Femur (tissue), 1 donor: ENCODE results near the gene DDAH1.
"Not testable (repeated sequence)": the region's sequence is repeated elsewhere in the genome, so short reads cannot be mapped to it uniquely, and the experiment has no call there.

Source experiments
- DNase-seq: peaks from one replicate; pipeline ENCODE4 v3.0.0-alpha.2; 2017

DDAH1 gene

DNA sequence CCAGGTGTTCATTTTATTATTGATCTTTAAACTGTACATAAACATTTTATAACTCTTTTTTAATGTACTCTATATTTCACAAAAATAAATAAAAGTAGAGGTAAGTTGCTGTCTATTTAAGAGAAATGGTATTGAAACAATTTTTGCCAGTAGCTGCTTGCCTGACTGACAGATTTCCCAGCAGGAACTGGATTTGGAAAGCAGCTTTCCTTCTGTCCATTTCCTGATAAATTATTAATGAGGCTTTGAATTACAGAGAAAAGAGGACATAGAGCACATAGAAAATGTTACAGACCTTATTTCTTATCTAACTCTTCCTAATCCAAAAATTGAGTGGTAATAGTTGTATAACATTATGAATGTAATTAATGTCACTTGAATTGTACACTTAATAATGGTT, 108.8 kb downstream of the DDAH1 start:
- no peak for DNase-seq

GRCh38 chr1:85352055-85352454, 112.9 kb downstream of the DDAH1 start:
- no peak for DNase-seq

GRCh38 chr1:85351202-85351828, 113.6 kb downstream of the DDAH1 start:
- no peak for DNase-seq

DNA sequence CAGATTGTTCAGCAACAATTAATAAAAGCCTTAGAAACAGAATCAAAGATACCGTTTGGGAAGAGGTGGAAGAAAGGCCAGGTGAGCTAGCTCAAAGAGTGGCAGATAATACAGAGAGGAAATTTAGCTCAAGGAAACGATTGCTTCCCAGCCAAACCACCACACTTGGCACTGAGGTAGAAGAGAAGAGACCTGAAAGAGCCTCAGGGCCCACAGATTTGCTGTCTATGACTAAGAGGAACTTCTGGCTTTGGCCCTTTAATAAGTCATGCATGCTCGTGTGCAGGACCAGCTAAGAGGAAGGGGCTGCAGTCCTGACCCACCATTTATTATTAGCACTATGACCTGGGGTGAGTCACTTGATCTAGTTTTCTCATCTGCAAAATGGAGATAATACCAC, 115.7 kb downstream of the DDAH1 start:
- no peak for DNase-seq

DNA sequence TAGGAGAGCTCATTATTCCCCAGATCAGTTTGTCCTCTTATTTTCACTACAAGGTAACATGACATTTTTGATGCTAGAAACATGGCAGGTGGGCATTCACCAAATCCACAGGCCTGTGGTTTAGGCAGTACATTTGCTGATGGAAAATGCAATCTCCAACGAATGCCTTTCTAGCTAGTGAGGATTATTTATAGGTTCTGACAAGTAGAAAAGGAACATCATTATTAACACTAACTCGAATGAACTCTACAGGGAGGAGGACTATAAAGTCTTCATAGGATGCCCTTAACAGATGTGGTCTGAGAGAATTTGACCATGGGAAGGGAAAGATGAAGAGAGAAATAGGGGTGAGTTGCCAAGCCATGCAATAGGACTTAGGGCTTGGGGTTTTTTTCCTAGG, 117.1 kb downstream of the DDAH1 start:
- no peak for DNase-seq

DNA sequence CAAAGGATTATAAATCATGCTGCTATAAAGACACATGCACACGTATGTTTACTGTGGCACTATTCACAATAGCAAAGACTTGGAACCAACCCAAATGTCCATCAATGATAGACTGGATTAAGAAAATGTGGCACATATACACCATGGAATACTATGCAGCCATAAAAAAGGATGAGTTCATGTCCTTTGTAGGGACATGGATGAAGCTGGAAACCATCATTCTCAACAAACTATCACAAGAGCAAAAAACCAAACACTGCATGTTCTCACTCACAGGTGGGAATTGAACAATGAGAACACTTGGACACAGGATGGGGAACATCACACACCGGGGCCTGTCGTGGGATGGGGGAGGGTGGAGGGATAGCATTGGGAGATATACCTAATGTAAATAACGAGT, 117.7 kb downstream of the DDAH1 start:
- DNase-seq = not testable (repeated sequence)

GRCh38 chr1:85344256-85344694, 120.7 kb downstream of the DDAH1 start:
- DNase-seq = no peak

DNA sequence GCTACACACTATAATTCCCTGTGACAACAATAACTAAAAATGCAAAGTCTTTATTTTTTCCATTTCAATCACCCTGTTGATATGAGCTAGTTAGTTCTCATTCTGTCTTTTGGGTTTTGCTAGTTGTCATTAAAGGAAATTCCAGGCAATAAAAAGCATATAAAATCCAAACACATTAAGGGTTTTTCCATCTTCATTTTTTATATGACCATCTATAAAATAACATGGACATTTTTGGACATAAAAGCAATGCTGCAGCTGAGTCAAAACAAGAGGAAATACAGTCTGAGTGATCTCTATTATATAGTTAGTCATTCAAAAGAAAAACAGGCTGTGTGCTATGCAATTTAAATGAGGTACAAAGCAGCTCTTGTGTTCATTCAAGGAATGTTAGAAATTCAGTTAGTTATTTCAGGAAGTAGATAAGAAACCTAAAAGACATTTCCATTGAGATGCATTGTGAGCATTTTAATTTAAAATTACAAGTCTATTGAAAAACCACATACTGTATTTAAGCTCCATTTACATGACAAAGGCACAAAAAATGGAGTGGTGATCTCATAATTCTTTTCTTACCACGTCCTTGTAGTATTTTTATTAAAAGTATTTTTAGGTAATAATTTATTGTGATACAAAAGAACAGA, 121.2 kb downstream of the DDAH1 start:
- no peak for DNase-seq

DNA sequence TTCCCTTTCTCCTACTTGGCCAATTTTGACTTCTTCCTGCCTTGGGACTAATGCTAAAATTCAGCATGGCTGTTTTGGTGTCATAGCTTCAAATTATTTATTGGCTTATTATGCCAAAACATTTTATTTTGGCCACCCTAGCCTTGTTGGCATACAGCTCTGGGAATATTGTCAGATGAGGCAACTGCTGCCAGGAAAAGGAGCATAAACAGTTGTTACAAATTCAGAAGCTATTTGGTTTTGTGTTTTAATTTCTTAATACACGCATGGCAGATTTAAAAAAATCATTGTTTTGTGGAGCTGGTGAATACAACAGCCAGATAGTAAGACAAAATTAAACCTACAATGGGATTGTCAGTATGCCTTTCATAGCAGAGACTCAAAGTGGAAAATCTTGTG, 121.7 kb downstream of the DDAH1 start:
- DNase-seq = peak; percentile 35

- DNase-seq = no peak
Measured at GRCh38 chr1:85342207-85342606, 122.8 kb downstream of the DDAH1 start.

- no peak for DNase-seq
Measured at GRCh38 chr1:85340427-85340826, 124.5 kb downstream of the DDAH1 start.

DNA sequence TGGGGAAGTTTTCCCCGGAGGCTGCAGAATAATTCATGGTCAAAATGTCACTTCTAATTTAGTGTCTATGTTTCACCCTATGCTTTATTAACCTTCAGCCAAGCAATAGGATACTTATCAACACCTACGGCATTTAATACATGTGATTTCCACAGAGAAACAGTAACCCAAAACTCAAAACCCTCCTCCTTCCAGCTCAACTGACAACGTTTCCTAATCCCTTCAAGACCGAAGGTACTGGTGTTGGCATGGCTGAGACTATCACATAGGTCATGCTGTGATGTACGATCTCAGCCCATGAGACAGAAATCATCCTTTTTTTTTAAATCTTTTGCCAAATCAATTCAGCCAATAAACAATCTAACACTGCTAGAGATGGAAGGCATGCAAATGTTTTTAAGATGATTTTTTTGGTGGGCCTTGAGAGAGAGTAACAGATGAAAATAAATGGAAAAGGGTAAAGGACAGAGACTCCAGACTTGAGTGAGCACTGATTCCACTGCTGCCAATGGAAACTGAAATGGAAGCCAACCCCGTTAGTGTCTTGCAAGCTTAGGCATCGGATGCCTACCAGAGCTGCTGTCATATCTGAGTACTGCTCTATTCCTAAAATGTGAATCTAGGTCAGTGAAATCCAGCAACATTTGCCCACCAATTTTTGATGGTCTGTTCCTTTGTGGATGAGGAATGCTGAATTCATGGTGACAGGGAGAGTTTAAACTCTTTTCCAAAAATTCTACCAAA, 125.1 kb downstream of the DDAH1 start:
- no peak for DNase-seq

GRCh38 chr1:85339089-85339488, 125.9 kb downstream of the DDAH1 start:
- no peak for DNase-seq

DNA sequence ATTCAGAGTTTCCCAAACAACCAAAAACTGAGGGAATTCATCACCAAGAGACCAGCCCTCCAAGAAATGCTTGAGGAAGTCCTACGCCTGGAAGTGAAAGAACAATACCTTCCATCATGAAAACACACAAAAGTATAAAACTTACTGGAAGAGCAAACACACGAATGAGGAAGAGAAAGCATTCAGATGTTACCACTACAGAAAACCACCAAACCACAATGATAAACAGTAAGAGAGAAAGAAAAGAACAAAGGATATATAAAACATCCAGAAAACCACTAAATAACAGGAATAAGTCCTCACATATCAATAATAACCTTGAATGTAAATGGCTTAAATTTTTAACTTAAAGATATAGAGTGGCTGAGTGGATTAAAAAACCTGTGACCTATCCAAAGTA, 130.0 kb downstream of the DDAH1 start:
- no peak for DNase-seq

DNA sequence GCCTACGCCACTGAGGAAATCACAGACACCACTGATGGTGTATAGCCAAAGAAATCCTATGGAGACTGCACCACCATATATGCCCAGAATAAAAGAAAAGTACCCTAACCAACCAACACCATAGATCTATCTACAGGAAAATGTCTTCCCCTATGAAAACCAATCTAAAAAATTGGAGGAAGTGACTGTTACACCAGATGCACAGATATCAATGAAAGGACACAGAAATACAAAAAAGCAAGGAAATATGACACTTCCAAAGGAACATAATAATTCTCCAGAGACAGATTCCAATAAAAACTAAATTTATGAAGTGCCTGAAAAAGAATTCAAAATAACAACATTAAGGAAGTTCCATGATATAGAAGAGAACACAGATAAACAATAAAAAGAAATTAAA, 131.8 kb downstream of the DDAH1 start:
- DNase-seq = no peak

GRCh38 chr1:85332575-85332974, 132.4 kb downstream of the DDAH1 start:
- no peak for DNase-seq

GRCh38 chr1:85330711-85331290, 134.2 kb downstream of the DDAH1 start:
- DNase-seq = peak; percentile 86

DNA sequence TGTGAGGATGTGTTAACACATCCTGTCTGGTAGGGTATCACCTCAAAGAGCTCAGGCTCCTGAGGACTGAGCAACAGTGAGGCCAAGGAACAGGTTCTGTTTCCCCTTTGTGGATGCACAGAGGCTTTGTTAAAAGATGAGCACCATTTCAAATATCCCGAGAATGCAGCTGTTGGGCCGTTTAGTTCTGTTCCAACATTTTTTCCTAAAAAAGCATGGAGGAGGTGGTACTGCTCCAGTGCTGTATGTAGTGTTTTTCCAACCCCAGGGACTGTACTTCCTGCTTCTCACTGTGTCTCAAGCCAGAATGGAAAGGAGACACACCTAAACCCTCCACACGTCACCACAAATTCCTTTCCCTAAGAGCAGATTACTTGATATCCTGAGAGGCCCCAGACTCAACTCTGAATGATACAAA, 134.7 kb downstream of the DDAH1 start:
- peak; percentile 51 for DNase-seq

- DNase-seq = no peak
Measured at GRCh38 chr1:85328713-85329397, 136.1 kb downstream of the DDAH1 start.

- DNase-seq = no peak
Measured at GRCh38 chr1:85327759-85328158, 137.2 kb downstream of the DDAH1 start.

- no peak for DNase-seq
Measured at GRCh38 chr1:85326851-85327250, 138.1 kb downstream of the DDAH1 start.

DNA sequence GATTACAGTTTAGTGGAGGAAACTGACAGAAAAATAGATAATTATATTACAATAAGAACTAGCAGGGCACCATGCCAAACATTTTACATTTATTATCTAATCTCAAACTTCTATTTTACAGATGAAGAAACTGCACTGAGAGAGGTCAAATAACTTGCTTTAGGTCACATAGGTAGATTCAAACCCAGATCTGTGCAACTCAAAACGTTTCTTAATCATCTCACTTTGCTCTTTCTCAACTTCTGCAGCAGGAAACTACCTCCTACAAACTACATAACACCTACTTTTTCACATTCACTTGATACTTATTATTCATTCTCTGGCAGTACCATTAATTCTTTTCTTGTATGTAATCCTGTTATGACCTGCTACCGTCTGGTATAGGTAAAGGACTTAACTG, 138.6 kb downstream of the DDAH1 start:
- no peak for DNase-seq

GRCh38 chr1:85325920-85326319, 139.0 kb downstream of the DDAH1 start:
- no peak for DNase-seq
